Fibroblast of pulmonary artery (primary cell): Measurements from ENCODE around the gene IFNLR1.

Experiments used
- DNase-seq: peaks from one replicate; pipeline ENCODE4 v3.0.0-alpha.2; 2010; ENCODE audit warnings: low read depth
- H3K4me3 ChIP-seq: replicated peaks from 2 replicates; pipeline ENCODE4 v1.5.1; 2011; ENCODE audit warnings: low read depth, mild to moderate bottlenecking, control low read depth, low read length, moderate library complexity
- TF ChIP-seq, protein P1 (sequence below): IDR thresholded peaks from 2 replicates; pipeline ENCODE4 v1.5.1; 2011; ENCODE audit warnings: mild to moderate bottlenecking, control low read depth, low read length, inconsistent platforms; ENCODE audit errors: missing control alignments

Gene IFNLR1

DNA sequence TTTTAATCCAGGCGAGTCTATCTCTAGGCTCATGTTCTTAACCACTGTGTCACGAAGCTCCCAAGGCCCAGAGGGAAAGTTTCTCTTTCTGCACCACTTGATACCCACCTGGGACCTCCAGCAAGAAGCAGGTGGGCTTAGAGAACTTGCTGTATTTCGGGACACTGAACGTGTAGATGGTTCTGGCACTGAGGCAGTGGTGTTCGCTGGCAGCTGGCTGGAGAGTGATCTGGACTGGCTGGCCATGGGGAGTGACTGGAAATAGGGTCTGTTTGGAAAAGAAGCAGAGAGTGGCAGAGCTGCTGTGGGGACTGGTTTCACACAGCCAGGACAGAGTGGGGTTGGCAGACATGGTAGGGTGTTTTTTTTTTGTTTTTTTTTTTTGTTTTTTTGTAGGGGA is 27.7 kb downstream of the IFNLR1 start:
- TF ChIP-seq, protein P1, sequence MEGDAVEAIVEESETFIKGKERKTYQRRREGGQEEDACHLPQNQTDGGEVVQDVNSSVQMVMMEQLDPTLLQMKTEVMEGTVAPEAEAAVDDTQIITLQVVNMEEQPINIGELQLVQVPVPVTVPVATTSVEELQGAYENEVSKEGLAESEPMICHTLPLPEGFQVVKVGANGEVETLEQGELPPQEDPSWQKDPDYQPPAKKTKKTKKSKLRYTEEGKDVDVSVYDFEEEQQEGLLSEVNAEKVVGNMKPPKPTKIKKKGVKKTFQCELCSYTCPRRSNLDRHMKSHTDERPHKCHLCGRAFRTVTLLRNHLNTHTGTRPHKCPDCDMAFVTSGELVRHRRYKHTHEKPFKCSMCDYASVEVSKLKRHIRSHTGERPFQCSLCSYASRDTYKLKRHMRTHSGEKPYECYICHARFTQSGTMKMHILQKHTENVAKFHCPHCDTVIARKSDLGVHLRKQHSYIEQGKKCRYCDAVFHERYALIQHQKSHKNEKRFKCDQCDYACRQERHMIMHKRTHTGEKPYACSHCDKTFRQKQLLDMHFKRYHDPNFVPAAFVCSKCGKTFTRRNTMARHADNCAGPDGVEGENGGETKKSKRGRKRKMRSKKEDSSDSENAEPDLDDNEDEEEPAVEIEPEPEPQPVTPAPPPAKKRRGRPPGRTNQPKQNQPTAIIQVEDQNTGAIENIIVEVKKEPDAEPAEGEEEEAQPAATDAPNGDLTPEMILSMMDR = no peak
- H3K4me3 ChIP-seq = no peak overlapping the region
- DNase-seq = no peak

DNA sequence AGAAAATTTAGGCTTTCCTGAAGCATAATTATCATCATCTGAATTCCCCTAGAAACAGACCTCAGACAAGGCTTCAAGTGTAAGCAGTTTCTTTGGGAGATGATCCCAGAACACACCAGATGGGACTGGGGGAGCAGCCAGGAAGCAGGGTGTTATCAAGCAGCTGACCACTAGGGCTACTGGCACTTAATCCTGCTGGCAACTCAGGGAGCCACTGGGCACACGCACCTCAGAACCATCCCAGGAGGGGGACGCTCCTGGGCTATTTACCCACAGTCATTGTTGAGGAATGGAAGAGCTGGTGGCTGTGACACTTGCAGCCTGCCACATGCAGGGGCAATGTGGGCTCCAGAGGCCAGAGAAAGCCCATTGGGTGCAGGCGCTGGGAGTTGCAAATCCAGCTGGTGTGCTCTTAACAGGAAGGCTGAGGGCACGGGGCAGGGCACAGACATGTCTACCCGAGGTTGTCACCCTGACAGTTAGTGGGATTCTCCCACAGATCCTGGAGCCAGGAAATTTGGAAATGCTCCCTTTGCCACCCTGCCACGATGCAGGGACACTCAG is 29.1 kb downstream of the IFNLR1 start:
- DNase-seq = peak; percentile 9
- TF ChIP-seq, protein P1 = peak; percentile 24

DNA sequence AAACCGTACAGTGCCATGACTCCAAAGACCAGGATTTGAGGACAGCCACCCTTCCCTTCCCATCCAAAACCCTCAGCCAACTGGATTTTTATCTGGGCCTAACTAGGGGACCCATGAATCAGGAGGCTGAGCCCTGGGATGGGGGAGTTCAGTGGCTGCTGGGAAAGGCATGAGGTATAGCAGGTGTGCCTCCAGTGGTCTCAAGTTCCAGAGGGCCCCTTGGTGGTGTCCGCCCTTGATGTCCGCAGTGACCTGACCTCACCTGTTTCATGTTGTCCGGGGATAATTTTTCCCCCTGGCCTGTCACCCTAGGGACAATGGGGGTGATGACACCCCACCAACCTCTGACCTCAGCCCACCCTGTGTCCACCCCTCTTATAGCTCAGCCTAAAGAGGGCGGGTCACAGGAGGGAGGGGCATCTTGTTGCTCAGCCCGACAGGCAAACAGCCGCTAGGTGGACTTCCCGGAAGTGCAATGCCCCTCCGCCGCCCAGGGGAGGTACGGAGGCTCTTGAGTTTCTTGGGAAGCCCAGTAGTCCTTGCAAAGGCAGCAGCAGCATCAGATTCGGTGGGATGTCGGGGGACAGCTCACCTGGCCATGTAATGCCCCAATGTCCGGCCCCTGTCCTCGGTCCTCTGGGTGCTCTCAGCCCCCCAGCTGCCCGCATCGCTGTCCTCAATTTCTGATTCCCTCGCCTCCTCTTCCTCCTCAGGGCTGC is 30.4 kb downstream of the IFNLR1 start:
- H3K4me3 ChIP-seq = no peak overlapping the region
- TF ChIP-seq, protein P1 = no peak
- no peak for DNase-seq

More for the DNA sequence above, 29.1 kb downstream of the IFNLR1 start:
- no peak overlapping the region for H3K4me3 ChIP-seq

DNA sequence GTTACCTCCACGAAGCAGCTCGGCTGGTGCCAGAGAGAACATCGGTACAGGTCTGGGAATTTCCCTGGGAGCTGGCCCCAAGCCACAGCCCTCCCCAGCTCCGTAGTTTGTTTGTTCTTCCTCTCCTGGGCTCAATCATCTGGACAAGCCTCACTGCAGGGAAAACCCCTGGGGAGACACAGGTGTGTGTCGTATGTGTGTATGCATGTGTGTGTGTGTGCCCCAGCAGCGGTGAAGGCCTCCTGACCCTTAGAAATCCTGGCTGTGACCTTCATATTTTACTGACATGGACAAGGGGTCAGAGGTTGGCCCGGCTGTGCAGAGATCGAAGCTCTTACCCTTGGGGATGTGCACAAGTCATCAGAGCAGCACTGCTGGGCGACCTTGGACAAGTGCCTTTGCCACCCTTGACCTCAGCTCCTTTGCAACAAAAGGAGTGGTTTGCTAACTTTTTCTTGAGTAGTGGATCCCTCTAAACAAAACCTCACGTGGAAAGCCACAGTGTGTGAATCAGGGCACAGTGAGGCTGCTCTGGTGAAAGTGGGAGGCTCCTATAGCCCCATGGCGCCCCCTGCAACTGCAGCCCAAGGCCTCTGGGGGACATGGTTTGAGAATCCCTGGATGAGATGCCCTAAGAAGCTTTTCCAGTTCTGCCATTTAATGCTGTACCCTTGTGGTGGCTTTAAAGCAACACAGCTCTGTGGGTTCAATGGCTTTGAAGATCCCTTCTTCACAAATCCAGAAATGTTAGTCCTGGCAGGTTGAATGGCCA is 31.9 kb downstream of the IFNLR1 start:
- H3K4me3 ChIP-seq = no peak overlapping the region
- TF ChIP-seq, protein P1 = peak; percentile 4
- DNase-seq = no peak

DNA sequence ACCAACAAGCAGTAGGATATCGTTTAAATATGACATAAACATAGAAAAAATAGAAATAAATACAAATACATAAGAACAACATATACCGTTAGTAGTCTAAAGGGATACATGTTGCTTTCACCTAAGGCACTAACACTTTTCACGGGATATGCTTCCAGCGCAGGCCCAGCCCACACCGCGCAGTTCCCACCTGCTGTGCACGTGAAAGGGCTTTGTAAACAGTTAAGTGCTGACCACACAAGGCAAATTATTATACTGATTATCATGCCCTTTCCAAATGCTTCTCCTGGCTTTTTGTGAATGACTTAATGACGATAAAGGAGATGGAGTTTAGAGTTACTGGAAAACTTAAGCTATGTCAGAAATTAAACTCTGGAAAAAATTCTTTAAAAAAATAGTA is 32.9 kb downstream of the IFNLR1 start:
- TF ChIP-seq, protein P1 = no peak
- H3K4me3 ChIP-seq = no peak overlapping the region
- DNase-seq = no peak

DNA sequence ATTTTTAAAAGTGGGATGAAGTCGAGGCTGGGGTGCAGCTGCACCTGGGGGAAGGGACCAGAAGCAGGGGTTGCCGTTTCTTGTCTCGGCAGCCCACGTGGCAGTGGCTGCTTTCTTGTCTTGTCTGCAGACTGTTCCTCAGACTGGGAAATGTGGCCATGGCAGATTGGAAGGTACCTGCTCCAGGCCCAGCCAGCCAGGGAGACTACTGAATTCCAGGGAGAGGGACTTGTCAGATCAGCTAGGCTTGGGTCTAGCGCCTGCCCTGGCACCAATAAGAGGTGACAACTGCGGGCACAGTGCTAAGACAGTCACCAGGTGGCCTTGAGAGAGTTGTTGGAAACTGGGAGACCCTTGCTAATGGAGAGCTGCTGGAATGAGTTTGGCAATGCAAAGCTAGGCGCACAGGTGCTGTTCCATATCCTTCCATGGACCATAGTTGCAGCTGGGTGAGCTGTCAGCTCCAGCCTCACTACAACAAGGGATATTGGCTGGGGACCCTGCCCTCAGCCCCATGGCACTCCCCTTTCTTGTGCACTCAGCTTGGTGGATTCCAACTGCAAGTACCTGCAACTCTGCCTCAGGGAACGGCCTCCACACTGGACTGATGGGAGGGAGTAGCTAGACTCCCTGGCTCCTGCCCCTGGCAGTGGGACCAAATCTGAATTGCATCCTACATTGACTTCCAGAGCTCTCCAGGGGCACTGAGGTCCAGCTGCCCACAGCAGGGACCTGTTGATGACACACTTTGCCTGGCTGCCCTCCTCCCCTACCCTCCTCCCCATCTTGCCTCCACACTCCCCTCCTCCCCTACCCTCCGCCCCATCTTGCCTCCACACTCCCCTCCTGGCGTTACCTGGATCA is 34.2 kb downstream of the IFNLR1 start:
- no peak overlapping the region for H3K4me3 ChIP-seq
- TF ChIP-seq, protein P1 = no peak
- no peak for DNase-seq
